ENCODE measurements around the gene SPATA32. TPM values are rescaled to one million over a fixed set of nuclear protein-coding genes. Genes with fewer than 3 reads are reported as not detected.
A peak's percentile ranks its signal among the peaks of the same experiment; 100 is the strongest.
"Not testable (repeated sequence)": the region's sequence is repeated elsewhere in the genome, so short reads cannot be mapped to it uniquely, and the experiment has no call there.

SPATA32 gene
- total RNA-seq, result under 1 TPM in 6 of 8 experiments, not detected in 2; 0.13 to 0.47 (median 0.41) TPM

GRCh38 chr17:45261577-45262515, at the start of gene SPATA32:
Gene SPATA32, minus strand, starts transcription at chr17:45262094. Its CDS starts 78 bp downstream, at chr17:45262016.
- H3K4me1 ChIP-seq (replicated peaks in 1 of 2), result peaks cover 3 to 9% of the 10 kb centered on the region in 2 donors
- WGBS, 10 experiments, result 11 to 88% (median 62%) methylated on average over 1 to 6 of the region's 68 CpGs; no CpG with 5 or more reads in 5 of the 10 experiments
- H3K4me3 ChIP-seq, result peak within 1 kb of the TSS; percentile 38 to 50 (median 38)
- peak; percentile 46 to 90 (median 76) for ATAC-seq (replicated peaks in 6 of 8)
- H3K27ac ChIP-seq, result no peak within 1 kb of the TSS
- in situ Hi-C loops (cut with MboI; ENCODE audit: low pct_unique_long_range_greater_than_20kb in 2 of 9, low sequenced_read_pairs in 9 of 9, unreplicated experiment in 9 of 9), result no loop called here

- peaks cover 28 to 32% of the 10 kb centered on the region in 2 donors for H3K4me1 ChIP-seq (replicated peaks in 1 of 2)
- peak in 1 of 8 experiments; percentile 5 for ATAC-seq (replicated peaks in 6 of 8)
- no peak overlapping the region for H3K27ac ChIP-seq
- in situ Hi-C loops (cut with MboI; ENCODE audit: low pct_unique_long_range_greater_than_20kb in 2 of 9, low sequenced_read_pairs in 9 of 9, unreplicated experiment in 9 of 9), result no loop called here
- WGBS, 10 experiments, result 88 to 100% (median 97%) methylated on average over 1 to 3 of the region's 4 CpGs; no CpG with 5 or more reads in 4 of the 10 experiments
- no peak overlapping the region for H3K4me3 ChIP-seq
Observed at GRCh38 chr17:45311401-45311759, 49.5 kb upstream of the SPATA32 start.

GRCh38 chr17:45310380-45311324, 48.8 kb upstream of the SPATA32 start:
- ATAC-seq (replicated peaks in 6 of 8), result peak in 2 of 8 experiments; percentile 8 to 48
- in situ Hi-C loops (cut with MboI; ENCODE audit: low pct_unique_long_range_greater_than_20kb in 2 of 9, low sequenced_read_pairs in 9 of 9, unreplicated experiment in 9 of 9), result no loop called here
- no peak overlapping the region for H3K27ac ChIP-seq
- 0 to 100% (median 86%) methylated on average over 1 to 3 of the region's 3 CpGs; no CpG with 5 or more reads in 1 of the 10 experiments for WGBS, 10 experiments
- H3K4me1 ChIP-seq (replicated peaks in 1 of 2), result peaks cover 24 to 32% of the 10 kb centered on the region in 2 donors
- no peak overlapping the region for H3K4me3 ChIP-seq

- Histone ChIP-seq H3K27ac (no peak overlapping the region), H3K4me3 (no peak overlapping the region), H3K4me1 (replicated peaks in 1 of 2) (peaks cover 11 to 19% of the 10 kb centered on the region in 2 donors)
- peak in 3 of 8 experiments; percentile 11 to 23 (median 16) for ATAC-seq (replicated peaks in 6 of 8)
- WGBS, 10 experiments, result 73 to 100% (median 100%) methylated on average over 1 to 3 of the region's 4 CpGs; no CpG with 5 or more reads in 7 of the 10 experiments
- in situ Hi-C loops (cut with MboI; ENCODE audit: low pct_unique_long_range_greater_than_20kb in 2 of 9, low sequenced_read_pairs in 9 of 9, unreplicated experiment in 9 of 9), result no loop called here
Observed at GRCh38 chr17:45309400-45309799, 47.5 kb upstream of the SPATA32 start.

- ATAC-seq (replicated peaks in 6 of 8), result no peak
- peaks cover 6 to 14% of the 10 kb centered on the region in 2 donors for H3K4me1 ChIP-seq (replicated peaks in 1 of 2)
- H3K4me3 ChIP-seq, result no peak overlapping the region
- H3K27ac ChIP-seq, result no peak overlapping the region
- in situ Hi-C loops (cut with MboI; ENCODE audit: low pct_unique_long_range_greater_than_20kb in 2 of 9, low sequenced_read_pairs in 9 of 9, unreplicated experiment in 9 of 9), result no loop called here
- WGBS, 10 experiments, result 92 to 100% (median 96%) methylated on average over 1 to 5 of the region's 5 CpGs; no CpG with 5 or more reads in 5 of the 10 experiments
Observed at GRCh38 chr17:45308840-45309239, 46.9 kb upstream of the SPATA32 start.

GRCh38 chr17:45308016-45308365, 46.1 kb upstream of the SPATA32 start:
- WGBS, 10 experiments, result 60 to 94% (median 71%) methylated on average over 1 to 3 of the region's 6 CpGs; no CpG with 5 or more reads in 5 of the 10 experiments
- no peak overlapping the region for H3K4me3 ChIP-seq
- peaks cover 0 to 6% of the 10 kb centered on the region in 2 donors for H3K4me1 ChIP-seq (replicated peaks in 1 of 2)
- ATAC-seq (replicated peaks in 6 of 8), result no peak
- H3K27ac ChIP-seq, result no peak overlapping the region
- in situ Hi-C loops (cut with MboI; ENCODE audit: low pct_unique_long_range_greater_than_20kb in 2 of 9, low sequenced_read_pairs in 9 of 9, unreplicated experiment in 9 of 9), result no loop called here

GRCh38 chr17:45307290-45308015, 45.6 kb upstream of the SPATA32 start:
- Histone ChIP-seq H3K4me3 (no peak overlapping the region), H3K27ac (no peak overlapping the region), H3K4me1 (replicated peaks in 1 of 2) (peaks cover 0 to 6% of the 10 kb centered on the region in 2 donors)
- in situ Hi-C loops (cut with MboI; ENCODE audit: low pct_unique_long_range_greater_than_20kb in 2 of 9, low sequenced_read_pairs in 9 of 9, unreplicated experiment in 9 of 9), result no loop called here
- 11 to 100% (median 91%) methylated on average over 1 to 6 of the region's 9 CpGs; no CpG with 5 or more reads in 1 of the 10 experiments for WGBS, 10 experiments
- ATAC-seq (replicated peaks in 6 of 8), result peak in 2 of 8 experiments; percentile 4 to 13

GRCh38 chr17:45306623-45307022, 44.7 kb upstream of the SPATA32 start:
- no peak overlapping the region for H3K27ac ChIP-seq
- WGBS, 10 experiments, result 60 to 89% (median 71%) methylated on average over 1 to 5 of the region's 5 CpGs
- H3K4me3 ChIP-seq, result no peak overlapping the region
- H3K4me1 ChIP-seq (replicated peaks in 1 of 2), result no peaks in the 10 kb centered on the region
- ATAC-seq (replicated peaks in 6 of 8), result no peak
- in situ Hi-C loops (cut with MboI; ENCODE audit: low pct_unique_long_range_greater_than_20kb in 2 of 9, low sequenced_read_pairs in 9 of 9, unreplicated experiment in 9 of 9), result no loop called here

GRCh38 chr17:45306094-45306493, 44.2 kb upstream of the SPATA32 start:
- WGBS, 10 experiments, result 0 to 83% (median 53%) methylated on average over 1 to 4 of the region's 4 CpGs; no CpG with 5 or more reads in 3 of the 10 experiments
- H3K27ac ChIP-seq, result no peak overlapping the region
- no peaks in the 10 kb centered on the region for H3K4me1 ChIP-seq (replicated peaks in 1 of 2)
- no peak for ATAC-seq (replicated peaks in 6 of 8)
- no peak overlapping the region for H3K4me3 ChIP-seq
- in situ Hi-C loops (cut with MboI; ENCODE audit: low pct_unique_long_range_greater_than_20kb in 2 of 9, low sequenced_read_pairs in 9 of 9, unreplicated experiment in 9 of 9), result no loop called here

- peak in 1 of 8 experiments; percentile 20 for ATAC-seq (replicated peaks in 6 of 8)
- in situ Hi-C loops (cut with MboI; ENCODE audit: low pct_unique_long_range_greater_than_20kb in 2 of 9, low sequenced_read_pairs in 9 of 9, unreplicated experiment in 9 of 9), result no loop called here
- 14 to 100% (median 80%) methylated on average over 1 to 3 of the region's 3 CpGs; no CpG with 5 or more reads in 2 of the 10 experiments for WGBS, 10 experiments
- H3K4me1 ChIP-seq (replicated peaks in 1 of 2), result no peaks in the 10 kb centered on the region
- H3K4me3 ChIP-seq, result no peak overlapping the region
- H3K27ac ChIP-seq, result no peak overlapping the region
Observed at GRCh38 chr17:45305530-45306087, 43.7 kb upstream of the SPATA32 start.

GRCh38 chr17:45302649-45303173, 40.8 kb upstream of the SPATA32 start:
- H3K4me3 ChIP-seq, result no peak overlapping the region
- ATAC-seq (replicated peaks in 6 of 8), result peak in 3 of 8 experiments; percentile 26 to 41 (median 29)
- no peak overlapping the region for H3K27ac ChIP-seq
- in situ Hi-C loops (cut with MboI; ENCODE audit: low pct_unique_long_range_greater_than_20kb in 2 of 9, low sequenced_read_pairs in 9 of 9, unreplicated experiment in 9 of 9), result no loop called here
- H3K4me1 ChIP-seq (replicated peaks in 1 of 2), result peaks cover 10 to 11% of the 10 kb centered on the region in 2 donors
- WGBS, 10 experiments, result 20 to 88% (median 72%) methylated on average over 2 to 8 of the region's 10 CpGs; no CpG with 5 or more reads in 1 of the 10 experiments

- H3K4me3 ChIP-seq; H3K27ac ChIP-seq; ATAC-seq (replicated peaks in 6 of 8); in situ Hi-C loops (cut with MboI; ENCODE audit: low pct_unique_long_range_greater_than_20kb in 2 of 9, low sequenced_read_pairs in 9 of 9, unreplicated experiment in 9 of 9): not testable (repeated sequence)
- WGBS, 10 experiments, result 47 to 100% (median 93%) methylated on average over 1 to 9 of the region's 9 CpGs
- H3K4me1 ChIP-seq (replicated peaks in 1 of 2), result peaks cover 10 to 11% of the 10 kb centered on the region in 2 donors
Observed at GRCh38 chr17:45302220-45302619, 40.3 kb upstream of the SPATA32 start.

Measured in motor neuron (in vitro differentiated cells).